EL (cell line): ENCODE measurements around the gene MAP1LC3B2.
"Not testable (repeated sequence)": the region's sequence is repeated elsewhere in the genome, so short reads cannot be mapped to it uniquely, and the experiment has no call there.

ENCODE experiments used
- DNase-seq: peaks from one replicate; pipeline ENCODE4 v3.0.0-alpha.2; 2016

Gene MAP1LC3B2

GRCh38 chr12:116561181-116561821, 2.1 kb downstream of the MAP1LC3B2 start:
- no peak for DNase-seq

GRCh38 chr12:116562090-116562489, 2.9 kb downstream of the MAP1LC3B2 start:
- no peak for DNase-seq

GRCh38 chr12:116563262-116563661, 4.1 kb downstream of the MAP1LC3B2 start:
- DNase-seq, result no peak

DNA sequence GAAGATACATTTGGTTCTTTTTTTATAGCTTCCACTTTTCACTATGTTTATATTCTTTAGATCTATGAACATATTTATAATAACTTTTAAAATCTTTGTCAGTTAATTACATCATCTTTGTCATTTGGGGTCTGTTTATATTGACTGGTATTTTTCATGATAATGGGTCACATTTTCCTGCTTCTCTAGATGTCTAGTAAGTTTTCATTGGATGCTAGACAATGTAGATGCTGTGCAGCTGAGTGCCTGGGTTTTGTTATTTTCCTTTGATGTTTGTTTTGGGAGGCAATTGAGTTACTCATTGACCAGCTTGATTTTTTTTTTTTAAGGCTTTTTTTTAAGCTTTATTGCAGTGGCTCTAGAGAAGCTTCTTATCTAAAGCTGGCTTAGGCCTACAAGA, 4.9 kb downstream of the MAP1LC3B2 start:
- DNase-seq, result no peak

- not testable (repeated sequence) for DNase-seq
Measured at GRCh38 chr12:116565221-116565620, 6.0 kb downstream of the MAP1LC3B2 start.

DNA sequence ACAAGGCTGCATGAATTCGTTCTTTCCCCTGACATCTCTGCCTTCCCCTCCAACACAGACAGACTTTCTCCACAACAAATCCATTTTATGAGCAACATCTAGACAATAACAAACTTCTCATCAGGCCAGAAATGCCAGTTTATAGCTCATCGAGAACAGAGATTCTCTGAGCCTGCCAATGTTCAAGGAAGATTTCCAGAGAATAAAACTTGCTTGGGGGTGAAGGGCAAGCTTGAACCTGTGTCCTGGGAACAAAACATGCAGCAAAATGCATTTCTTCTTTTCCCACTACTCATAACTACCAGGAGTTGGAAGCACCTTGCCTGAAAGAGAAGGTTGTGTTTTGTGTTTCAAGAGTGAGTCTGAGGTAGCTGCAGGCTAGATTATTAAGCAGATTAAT, 6.8 kb downstream of the MAP1LC3B2 start:
- DNase-seq, result no peak

DNA sequence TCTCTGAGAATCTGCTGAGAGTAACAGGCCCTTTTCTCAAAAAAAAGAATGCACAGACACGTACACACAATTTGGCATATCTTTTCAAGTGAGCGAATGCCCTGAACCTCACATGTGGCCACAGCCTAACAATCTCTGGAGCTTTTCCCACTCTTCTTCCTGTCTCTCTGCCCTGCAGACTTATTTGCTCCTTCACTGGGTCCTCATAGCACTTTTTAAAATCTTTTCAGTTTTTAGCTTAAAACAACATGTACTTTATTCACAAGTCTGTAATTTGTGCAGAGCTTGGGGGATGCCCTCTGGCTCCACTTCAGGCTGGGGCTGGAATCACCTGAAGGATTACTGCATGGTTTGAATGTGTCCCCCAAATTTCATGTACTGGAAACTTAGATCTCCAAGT, 9.0 kb downstream of the MAP1LC3B2 start:
- no peak for DNase-seq

DNA sequence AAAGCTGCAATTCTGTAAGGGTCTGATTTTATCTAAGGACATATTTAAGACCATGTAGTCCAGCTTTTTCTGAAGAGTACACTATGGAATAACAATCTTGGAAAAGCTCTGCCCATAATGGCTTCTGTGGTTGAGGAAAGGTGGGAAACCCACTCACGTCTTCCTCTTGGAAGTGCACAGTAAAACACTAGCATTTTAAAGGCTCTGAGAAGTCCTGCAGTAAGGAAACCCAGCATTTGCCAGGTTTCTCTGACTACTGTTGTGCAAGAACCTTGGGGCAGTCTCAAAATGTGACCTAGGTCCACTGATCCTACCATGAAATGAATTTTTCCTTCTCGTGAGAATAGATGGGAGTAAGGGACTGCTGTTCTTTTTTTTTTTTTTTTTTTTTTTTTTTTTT, 11.9 kb downstream of the MAP1LC3B2 start:
- no peak for DNase-seq

- no peak for DNase-seq
Measured at GRCh38 chr12:116573776-116574175, 14.6 kb downstream of the MAP1LC3B2 start.

GRCh38 chr12:116575754-116576153, 16.6 kb downstream of the MAP1LC3B2 start:
- DNase-seq, result not testable (repeated sequence)

GRCh38 chr12:116577154-116577561, 18.0 kb downstream of the MAP1LC3B2 start:
- no peak for DNase-seq

DNA sequence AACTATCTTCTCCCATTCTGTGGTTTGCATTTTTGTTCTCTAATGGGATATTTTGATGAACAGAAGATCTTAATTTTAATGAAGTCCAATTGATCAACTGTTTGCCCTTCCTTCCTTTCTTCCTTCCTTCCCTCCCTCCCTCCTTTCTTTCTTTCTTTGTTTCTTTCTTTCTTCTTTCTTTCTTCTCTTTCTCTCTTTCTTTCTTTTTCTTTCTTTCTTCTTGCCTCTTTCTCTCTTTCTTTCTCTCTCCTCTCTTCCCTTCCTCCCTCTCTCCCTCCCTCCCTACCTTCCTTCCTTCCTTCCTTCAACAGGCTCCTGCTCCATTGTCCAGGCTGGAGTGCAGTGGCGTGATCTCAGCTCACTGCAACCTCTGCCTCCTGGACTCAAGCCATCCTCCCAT, 18.9 kb downstream of the MAP1LC3B2 start:
- DNase-seq, result no peak

DNA sequence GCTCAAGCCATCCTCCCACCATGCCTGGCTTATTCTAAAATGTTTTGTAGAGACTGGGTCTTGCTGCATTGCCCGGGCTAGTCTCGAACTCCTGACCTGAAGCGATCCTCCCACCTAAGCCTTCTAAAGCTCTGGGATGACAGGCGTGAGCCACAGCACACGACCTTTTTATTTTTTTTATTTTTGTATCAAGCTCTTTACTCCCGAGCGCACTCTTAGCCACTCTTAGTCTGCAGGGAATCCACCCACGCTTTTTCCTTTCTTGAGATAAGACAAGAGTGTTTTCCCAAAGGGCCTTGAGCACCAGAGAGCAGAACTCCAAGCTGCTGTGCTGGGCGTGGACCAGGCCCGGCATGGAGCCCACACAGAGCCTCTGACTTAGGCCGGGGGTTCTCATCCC, 23.4 kb downstream of the MAP1LC3B2 start:
- no peak for DNase-seq

DNA sequence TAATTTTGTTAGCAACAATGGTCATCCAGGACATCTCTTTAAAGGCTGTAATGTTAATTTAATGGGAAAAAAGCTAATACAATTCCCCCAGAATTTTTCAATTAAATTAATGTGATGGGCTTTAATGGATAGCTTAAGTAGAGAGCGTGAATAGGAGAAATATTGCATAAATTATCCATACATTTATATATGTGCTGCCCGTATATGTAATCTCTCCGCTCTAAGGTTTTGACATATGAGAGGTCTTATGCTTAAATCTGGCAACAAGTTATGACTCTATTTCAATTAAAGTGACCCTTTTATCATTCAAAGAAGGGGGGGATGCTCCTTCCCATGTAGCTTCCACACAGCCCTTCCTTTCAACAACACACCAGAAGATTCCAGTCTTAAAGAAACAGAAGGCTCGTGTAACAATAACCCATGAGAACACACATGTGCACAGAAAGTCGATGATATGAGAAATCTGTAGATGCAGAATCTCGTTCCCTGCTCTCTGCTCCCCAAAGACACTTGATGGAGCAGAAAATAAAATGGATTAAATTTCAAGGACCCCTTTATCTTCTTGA, 24.0 kb downstream of the MAP1LC3B2 start:
- DNase-seq, result no peak

- DNase-seq, result no peak
Measured at GRCh38 chr12:116587270-116587669, 28.1 kb downstream of the MAP1LC3B2 start.

DNA sequence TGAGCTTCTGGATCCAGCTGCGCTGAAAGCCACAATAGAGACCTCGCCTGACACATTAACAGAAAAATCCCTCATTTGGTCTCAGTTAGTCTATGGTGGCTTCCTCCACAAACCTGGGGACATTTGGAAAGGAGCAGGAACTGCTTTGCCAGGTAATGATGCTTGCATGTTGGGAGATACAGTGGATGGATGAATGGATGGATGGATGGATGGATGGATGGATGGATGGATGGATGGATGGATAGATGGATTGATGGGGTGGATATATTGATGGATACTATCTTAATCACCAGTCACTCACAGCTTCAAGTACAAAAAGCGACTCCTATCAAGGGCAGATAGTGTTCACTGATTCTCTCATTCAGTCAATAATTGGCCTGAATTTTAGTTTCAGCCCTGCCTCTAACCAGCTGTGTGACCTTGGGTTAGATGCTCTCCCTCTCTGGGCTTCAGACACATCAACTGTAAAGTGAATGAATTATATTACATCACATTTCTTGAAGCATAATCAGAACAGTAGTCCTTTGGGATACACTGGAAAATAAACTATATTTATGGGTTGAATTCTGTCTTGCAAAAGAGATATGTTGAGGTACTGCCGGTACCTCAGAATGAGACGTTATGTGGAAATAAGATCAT, 29.3 kb downstream of the MAP1LC3B2 start:
- DNase-seq, result no peak

- DNase-seq, result no peak
Measured at GRCh38 chr12:116589581-116589980, 30.4 kb downstream of the MAP1LC3B2 start.

DNA sequence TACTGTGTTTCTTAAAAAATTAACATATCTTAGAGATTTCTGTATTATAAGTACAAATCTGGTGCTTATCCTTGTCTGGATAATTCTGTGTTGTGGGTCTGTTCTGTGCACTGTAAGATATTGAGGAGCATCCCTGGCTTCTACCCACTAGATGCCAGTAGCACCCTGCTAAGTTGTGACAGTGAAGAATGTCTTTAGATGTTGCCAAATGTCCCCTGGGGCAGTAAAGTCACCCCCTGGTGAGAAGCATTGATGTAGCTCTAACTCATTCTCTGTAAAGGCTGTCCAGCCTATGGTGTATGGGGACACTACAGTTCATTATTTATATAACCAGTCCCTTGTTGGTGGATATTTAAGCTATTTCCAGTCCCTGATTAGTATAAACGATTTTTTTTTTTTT, 31.4 kb downstream of the MAP1LC3B2 start:
- DNase-seq, result peak; percentile 32

- no peak for DNase-seq
Measured at GRCh38 chr12:116591855-116592637, 32.9 kb downstream of the MAP1LC3B2 start.

- DNase-seq, result no peak
Measured at GRCh38 chr12:116592731-116593130, 33.5 kb downstream of the MAP1LC3B2 start.

DNA sequence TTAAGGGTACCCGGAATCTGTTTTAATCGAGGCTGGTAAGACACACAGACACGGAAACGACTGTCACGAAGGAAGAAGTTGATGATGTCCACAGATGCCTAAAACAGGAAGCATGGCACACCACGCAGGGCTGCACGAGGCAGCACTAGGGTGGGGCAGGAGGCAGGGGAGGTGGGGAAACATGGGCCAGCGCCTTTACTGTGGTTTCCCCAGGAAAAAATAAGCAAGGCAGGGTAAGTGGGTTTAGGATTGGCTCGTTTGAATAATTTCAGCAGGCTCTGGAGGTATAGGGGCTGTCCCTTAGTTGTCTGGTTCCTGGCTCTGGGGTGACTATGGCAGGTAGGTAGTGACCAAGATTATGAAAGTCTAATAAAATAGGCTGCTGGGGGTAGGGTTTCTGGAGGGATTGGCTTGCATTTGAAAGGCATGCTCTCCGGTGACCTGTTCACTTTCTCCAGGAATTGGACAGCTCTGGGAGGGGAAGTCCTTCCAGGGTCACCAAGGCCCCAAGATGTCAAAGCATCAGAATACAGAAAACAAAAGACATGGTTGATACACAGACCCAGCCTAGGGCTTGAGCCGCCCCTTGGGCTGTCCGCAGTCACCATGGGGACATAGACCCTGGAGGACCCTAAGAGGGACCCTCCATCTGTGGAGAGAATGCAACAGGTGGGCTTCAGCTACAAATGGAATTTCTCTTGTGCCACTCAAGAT, 35.3 kb downstream of the MAP1LC3B2 start:
- DNase-seq, result no peak

GRCh38 chr12:116595186-116595585, 36.0 kb downstream of the MAP1LC3B2 start:
- DNase-seq, result no peak

DNA sequence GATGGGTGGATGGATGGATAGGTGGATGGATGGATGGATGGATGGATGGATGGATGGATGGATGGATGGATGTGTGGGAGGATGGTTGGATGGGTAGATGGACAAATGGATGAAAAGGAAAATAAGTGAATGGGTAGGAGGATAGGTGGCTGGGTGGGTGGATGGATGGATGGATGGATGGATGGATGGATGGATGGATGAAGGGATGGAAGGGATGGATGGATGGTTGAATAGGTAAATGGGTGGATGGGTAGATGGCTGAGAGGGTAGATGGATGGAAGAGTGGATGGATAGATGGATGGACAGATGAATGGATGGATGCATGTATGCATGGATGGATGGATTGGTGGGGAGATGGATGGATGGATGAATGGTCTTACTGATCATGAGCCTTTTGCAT, 36.5 kb downstream of the MAP1LC3B2 start:
- no peak for DNase-seq
